Endothelial cell of umbilical vein (primary cell): ENCODE data around the gene RALGPS1. TPM values are rescaled to one million over a fixed set of nuclear protein-coding genes. Genes with fewer than 3 reads are reported as not detected.

Experiments used
- BruUV-seq: library from RNA; stranded (reverse); fragments of 400-500 nt; replicated peaks from 2 replicates; lab custom pipeline; 2021; lab: Mats Ljungman, UMichigan
- CTCF ChIA-PET: fragments of 300-600, 350-600 bp; sonication (Branson Sonifier 250); formaldehyde crosslinking; loops from one replicate; lab custom pipeline; 2021; ENCODE audit warnings: antibody characterized with exemption, inconsistent platforms; lab: Charles Lee
- POLR2A ChIA-PET: fragments of 300-600, 350-600 bp; sonication (Branson Sonifier 250); formaldehyde crosslinking; loops from one replicate; lab custom pipeline; 2021; ENCODE audit warnings: antibody characterized with exemption, inconsistent platforms; lab: Charles Lee
- DNase-seq: peaks from one replicate; pipeline ENCODE4 v3.0.0-alpha.2; 2011; ENCODE audit warnings: low read depth, low spot score
- FAIRE-seq: peaks from 2 replicates; lab custom pipeline; 2011; peaks lifted over from hg19 to GRCh38; lab: Jason Lieb, UNC
- H2AFZ ChIP-seq: 2 replicates; pipeline ENCODE4 v1.6.0; 2012; ENCODE audit warnings: low read depth, low read length, control low read depth, inconsistent platforms
- H3K27ac ChIP-seq: 2 replicates; pipeline ENCODE4 v1.5.1; 2011; ENCODE audit warnings: low read depth, mild to moderate bottlenecking, control low read depth, low read length, moderate library complexity; ENCODE audit not compliant: insufficient read depth
- H3K27me3 ChIP-seq, 2 experiments: 2 replicates each; pipeline versions ENCODE4 v1.6.0 to v1.6.1; 2011; ENCODE audit warnings: low read length in 2 of 2, mixed read lengths in 1 of 2; ENCODE audit not compliant: control insufficient read depth in 2 of 2, insufficient read depth in 2 of 2
- H3K36me3 ChIP-seq, 2 experiments: 2 replicates in 1 of 2; 3 replicates in 1 of 2; pipeline ENCODE4 v1.5.1; 2011; ENCODE audit warnings: low read length in 2 of 2, mild to moderate bottlenecking in 1 of 2, moderate library complexity in 1 of 2; ENCODE audit not compliant: control insufficient read depth in 2 of 2, insufficient read depth in 2 of 2; ENCODE audit errors: extremely low read depth in 1 of 2
- H3K4me1 ChIP-seq: 3 replicates; pipeline ENCODE4 v1.5.1; 2011; ENCODE audit warnings: mild to moderate bottlenecking, low read length; ENCODE audit not compliant: control insufficient read depth, insufficient read depth; ENCODE audit errors: extremely low read depth
- H3K4me2 ChIP-seq: 2 replicates; pipeline ENCODE4 v1.6.1; 2011; ENCODE audit warnings: low read length, control low read depth, mixed read lengths; ENCODE audit not compliant: insufficient read depth
- H3K4me3 ChIP-seq, 3 experiments: fragments of 200-600 bp in 1 of 3; sonication (generic), shearing (Covaris generic) in 1 of 3; replicated peaks in 1 of 3; 2 replicates each; pipeline ENCODE4 v1.5.1; 2011 to 2016; ENCODE audit warnings: control low read depth in 3 of 3, low read length in 3 of 3, mild to moderate bottlenecking in 2 of 3, inconsistent platforms in 1 of 3, low read depth in 1 of 3, moderate library complexity in 1 of 3; ENCODE audit not compliant: insufficient read depth in 1 of 3
- H3K79me2 ChIP-seq: 2 replicates; pipeline ENCODE4 v1.6.0; 2012; ENCODE audit warnings: low read length, inconsistent platforms; ENCODE audit not compliant: control insufficient read depth, insufficient read depth
- H3K9ac ChIP-seq: replicated peaks from 2 replicates; pipeline ENCODE3; 2011; ENCODE audit warnings: low read length, control low read depth; ENCODE audit not compliant: insufficient read depth; ENCODE audit errors: extremely low read depth
- H3K9me1 ChIP-seq: replicated peaks from 3 replicates; pipeline ENCODE4 v1.6.0; 2011; ENCODE audit warnings: mild to moderate bottlenecking, low read length; ENCODE audit not compliant: control insufficient read depth, insufficient read depth; ENCODE audit errors: extremely low read depth
- H3K9me3 ChIP-seq: replicated peaks from 2 replicates; pipeline ENCODE4 v1.5.1; 2012; ENCODE audit warnings: low read length, inconsistent platforms; ENCODE audit not compliant: control insufficient read depth, insufficient read depth
- H4K20me1 ChIP-seq: replicated peaks from 2 replicates; pipeline ENCODE3; 2011; ENCODE audit warnings: mild to moderate bottlenecking, low read length; ENCODE audit not compliant: control insufficient read depth, insufficient read depth; ENCODE audit errors: extremely low read depth
- EZH2 ChIP-seq: IDR thresholded peaks from 2 replicates; pipeline ENCODE4 v1.6.1; 2012; ENCODE audit warnings: borderline replicate concordance, low read depth, mild to moderate bottlenecking, moderate library complexity, low read length, inconsistent platforms; ENCODE audit not compliant: severe bottlenecking
- FOS ChIP-seq: IDR thresholded peaks from 2 replicates; pipeline ENCODE4 v1.6.1; 2011; ENCODE audit warnings: mild to moderate bottlenecking, low read length, moderate library complexity, borderline replicate concordance; ENCODE audit not compliant: insufficient read depth
- GATA2 ChIP-seq: IDR thresholded peaks from 2 replicates; pipeline ENCODE4 v1.7.0; 2011; ENCODE audit warnings: low read depth, mild to moderate bottlenecking, moderate library complexity, mixed read lengths, low read length; ENCODE audit not compliant: insufficient read length, insufficient read depth
- JUN ChIP-seq: IDR thresholded peaks from 2 replicates; pipeline ENCODE4 v1.6.1; 2011; ENCODE audit warnings: borderline replicate concordance, low read depth; ENCODE audit not compliant: insufficient read length, insufficient read depth
- MYC ChIP-seq: IDR thresholded peaks from one replicate; pipeline ENCODE4 v1.6.1; 2011; ENCODE audit warnings: mild to moderate bottlenecking, low read depth, low read length
- POLR2A ChIP-seq: IDR thresholded peaks from 2 replicates; pipeline ENCODE4 v1.6.1; 2012; ENCODE audit warnings: low read depth, mild to moderate bottlenecking, control low read depth, low read length
- POLR2AphosphoS5 ChIP-seq: IDR thresholded peaks from 2 replicates; pipeline ENCODE4 v1.6.1; 2012; ENCODE audit warnings: low read depth, mild to moderate bottlenecking, control low read depth, low read length, moderate library complexity; ENCODE audit not compliant: insufficient read depth
- dilution Hi-C: fragments of 300-500 bp; cut with MboI; formaldehyde crosslinking; loops from one replicate; pipeline ENCODE4 v1.15.0; 2019; ENCODE audit warnings: low sequenced_read_pairs; ENCODE audit not compliant: extremely low pct_ligation_motif_present
- intact Hi-C: fragments of 100-400 bp; cut with micrococcal nuclease; formaldehyde crosslinking; loops from one replicate; pipeline ENCODE4 v1.10.0; 2022
- polyA plus RNA-seq, 4 experiments: library from polyadenylated mRNA; depleted of rRNA in 3 of 4; stranded (reverse) in 3 of 4; unstranded in 1 of 4; fragments of >200 nt; gene quantifications; 2 replicates each; pipeline versions ENCODE4 v1.2.1 to v1.2.3, GENCODE V29; 2011 to 2012; ENCODE audit warnings: missing spikeins in 1 of 4
- total RNA-seq: library from RNA; stranded (reverse); gene quantifications from 2 replicates; pipeline ENCODE4 v1.2.3, GENCODE V29; 2021
- TF ChIP-seq, protein P1 (sequence below), 2 donors: IDR thresholded peaks; 1 replicate in 1 of 2; 2 replicates in 1 of 2; pipeline ENCODE4 v1.5.1; 2011; ENCODE audit warnings: low read length in 2 of 2, mild to moderate bottlenecking in 2 of 2, moderate library complexity in 2 of 2, control low read depth in 1 of 2, inconsistent platforms in 1 of 2, low read depth in 1 of 2; ENCODE audit not compliant: insufficient read depth in 1 of 2; ENCODE audit errors: extremely low read depth in 1 of 2
- TF ChIP-seq, protein P2 (sequence below): IDR thresholded peaks from 2 replicates; pipeline ENCODE4 v1.6.1; 2011; ENCODE audit not compliant: insufficient read depth, insufficient read length

Gene RALGPS1
- total and polyA plus RNA-seq, 2 donors (not counting 3 experiments of a cell fraction or from before 2014, with no cell fraction given), result 3.8 to 5.5 TPM

DNA sequence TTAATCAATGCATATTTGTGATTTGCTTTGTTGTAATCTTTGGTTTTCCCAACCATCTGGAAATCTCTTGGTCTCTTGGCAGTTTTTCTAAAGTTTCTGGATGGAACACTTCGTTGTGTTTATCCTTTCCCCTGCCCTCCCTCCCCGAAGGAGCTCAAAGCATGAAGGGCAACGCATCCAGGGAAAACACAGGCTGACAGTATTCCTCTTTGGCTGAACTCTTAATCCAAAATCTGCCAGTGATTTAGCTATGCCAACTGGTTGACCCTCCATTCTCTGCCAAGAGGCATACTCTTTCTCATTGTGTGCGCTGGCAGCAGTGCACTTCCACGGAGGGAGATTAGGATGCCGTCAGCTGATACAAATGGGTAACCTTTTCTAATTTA lies 33.6 kb upstream of the RALGPS1 start:
- no peak overlapping the region for H3K4me3 ChIP-seq
- DNase-seq (no peak), FAIRE-seq (no peak)
- BruUV-seq, result no TSS peak
- no peaks in the 10 kb centered on the region for H4K20me1 ChIP-seq
- intact Hi-C loops, result no loop called here
- peaks cover 11% of the 10 kb centered on the region for H3K79me2 ChIP-seq
- H3K4me2 ChIP-seq, result no peak overlapping the region
- peaks cover 10 to 12% of the 10 kb centered on the region in 2 experiments for H3K36me3 ChIP-seq
- no peaks in the 10 kb centered on the region for H3K9me1 ChIP-seq
- no peaks in the 10 kb centered on the region for H3K27me3 ChIP-seq
- TF ChIP-seq MYC (no peak), FOS (no peak), POLR2AphosphoS5 (no peak), GATA2 (no peak), JUN (no peak), EZH2 (no peak), POLR2A (no peak)
- TF ChIP-seq, protein P1, sequence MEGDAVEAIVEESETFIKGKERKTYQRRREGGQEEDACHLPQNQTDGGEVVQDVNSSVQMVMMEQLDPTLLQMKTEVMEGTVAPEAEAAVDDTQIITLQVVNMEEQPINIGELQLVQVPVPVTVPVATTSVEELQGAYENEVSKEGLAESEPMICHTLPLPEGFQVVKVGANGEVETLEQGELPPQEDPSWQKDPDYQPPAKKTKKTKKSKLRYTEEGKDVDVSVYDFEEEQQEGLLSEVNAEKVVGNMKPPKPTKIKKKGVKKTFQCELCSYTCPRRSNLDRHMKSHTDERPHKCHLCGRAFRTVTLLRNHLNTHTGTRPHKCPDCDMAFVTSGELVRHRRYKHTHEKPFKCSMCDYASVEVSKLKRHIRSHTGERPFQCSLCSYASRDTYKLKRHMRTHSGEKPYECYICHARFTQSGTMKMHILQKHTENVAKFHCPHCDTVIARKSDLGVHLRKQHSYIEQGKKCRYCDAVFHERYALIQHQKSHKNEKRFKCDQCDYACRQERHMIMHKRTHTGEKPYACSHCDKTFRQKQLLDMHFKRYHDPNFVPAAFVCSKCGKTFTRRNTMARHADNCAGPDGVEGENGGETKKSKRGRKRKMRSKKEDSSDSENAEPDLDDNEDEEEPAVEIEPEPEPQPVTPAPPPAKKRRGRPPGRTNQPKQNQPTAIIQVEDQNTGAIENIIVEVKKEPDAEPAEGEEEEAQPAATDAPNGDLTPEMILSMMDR (IDR thresholded peaks at IDR 0.05; ENCODE audit: extremely low read depth in 1 of 2, insufficient read depth in 1 of 2, low read depth in 1 of 2, low read length in 2 of 2), result no peak
- TF ChIP-seq, protein P2, sequence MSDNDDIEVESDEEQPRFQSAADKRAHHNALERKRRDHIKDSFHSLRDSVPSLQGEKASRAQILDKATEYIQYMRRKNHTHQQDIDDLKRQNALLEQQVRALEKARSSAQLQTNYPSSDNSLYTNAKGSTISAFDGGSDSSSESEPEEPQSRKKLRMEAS, result no peak
- no peak overlapping the region for H3K9ac ChIP-seq
- no peak overlapping the region for H3K27ac ChIP-seq
- POLR2A ChIA-PET, result no interaction called here
- CTCF ChIA-PET, result interaction anchor here (1.2 to 1.4 kb wide), 2 partner anchors 8 to 12 kb away, joined by 3 read pairs; no protein-coding TSS in a partner anchor
- H2AFZ ChIP-seq, result no peak overlapping the region
- dilution Hi-C loops, result no loop called here
- peaks cover 11% of the 10 kb centered on the region for H3K4me1 ChIP-seq
- no peaks in the 10 kb centered on the region for H3K9me3 ChIP-seq
